ENCODE measurements around the gene PEX14. TPM values are rescaled to one million over a fixed set of nuclear protein-coding genes. Genes with fewer than 3 reads are reported as not detected.

Gene PEX14
- total and polyA plus RNA-seq, 10 of the 15 experiments (the other 5 are each of a cell fraction or from before 2014, with no cell fraction given) = 1.4 to 23.2 (median 12.0) TPM

DNA sequence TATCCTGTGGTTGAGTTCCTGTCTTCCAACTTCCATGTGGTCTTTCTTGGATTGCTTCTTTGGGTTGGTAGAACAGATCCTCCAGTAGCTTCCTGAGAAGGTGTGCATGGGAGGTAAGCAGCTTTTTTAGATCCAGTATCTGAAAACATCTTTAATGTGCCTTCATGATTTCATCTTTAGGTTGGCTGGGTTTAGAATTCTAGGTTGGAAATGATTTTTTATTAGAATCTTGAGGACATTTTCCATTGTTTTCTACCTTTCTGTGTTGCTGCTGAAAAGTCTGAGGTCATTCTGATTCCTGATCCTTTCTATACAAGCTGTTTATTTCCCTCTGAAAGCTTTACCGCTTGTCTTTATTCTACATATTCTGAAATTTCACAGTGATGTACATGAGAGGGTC, 94.8 kb downstream of the PEX14 start:
- Histone ChIP-seq H3K27me3 (replicated peaks in 1 of 2; ENCODE audit: control insufficient read depth in 2 of 2, insufficient read depth in 2 of 2, low read length in 1 of 2) (no peaks in the 10 kb centered on the region), H2AFZ (ENCODE audit: control insufficient read depth, low read depth, low read length) (no peak overlapping the region), H3K9ac (ENCODE audit: control insufficient read depth, insufficient read depth, low read length) (no peak overlapping the region), H3K4me1 (ENCODE audit: control insufficient read depth, insufficient read depth, low read length) (no peaks in the 10 kb centered on the region), H3K79me2 (ENCODE audit: control insufficient read depth, insufficient read depth, low read length) (no peaks in the 10 kb centered on the region), H3K27ac (ENCODE audit: control insufficient read depth, insufficient read depth) (no peak overlapping the region), H3K9me3 (replicated peaks; ENCODE audit: control insufficient read depth, insufficient read depth, low read length) (no peaks in the 10 kb centered on the region; the same call in 2 of the 3 replicates), H3K4me3 (no peak overlapping the region), H3K4me2 (ENCODE audit: control insufficient read depth, insufficient read depth) (no peak overlapping the region), H3K36me3 (ENCODE audit: control insufficient read depth in 2 of 2, insufficient read depth in 2 of 2, low read length in 1 of 2) (no peaks in the 10 kb centered on the region; a peak in 1 of 4 replicates), H4K20me1 (ENCODE audit: control insufficient read depth, insufficient read depth) (no peaks in the 10 kb centered on the region)
- DNase-seq (ENCODE audit: low read depth, low spot score) (no peak), FAIRE-seq (no peak), ATAC-seq (no peak)
- ChIA-PET SMC1A (ENCODE audit: uncharacterized antibody, unreplicated experiment) (no interaction called here), RAD21 (ENCODE audit: unreplicated experiment) (no interaction called here), POLR2A (no interaction called here), CTCF (interaction anchor here (1.0 kb wide), 1 partner anchor 62 kb away, joined by 3 read pairs; no protein-coding TSS in a partner anchor)
- intact Hi-C loops (cut with micrococcal nuclease; ENCODE audit: unreplicated experiment) = no loop called here
- TF ChIP-seq POU2F2 (IDR thresholded peaks at IDR 0.05; ENCODE audit: borderline replicate concordance, low read depth, low read length) (no peak), SMC3 (IDR thresholded peaks at IDR 0.05; ENCODE audit: borderline replicate concordance, low read length) (no peak), EGR1 (IDR thresholded peaks at IDR 0.05; ENCODE audit: borderline replicate concordance in 1 of 2, low read depth in 2 of 2, low read length in 2 of 2) (no peak), JUND (IDR thresholded peaks at IDR 0.05; ENCODE audit: low read depth, low read length) (no peak), NR2F1 (conservative IDR thresholded peaks at IDR 0.05) (no peak), MTA2 (IDR thresholded peaks at IDR 0.05; ENCODE audit: low read depth) (no peak), SP1 (IDR thresholded peaks at IDR 0.05; ENCODE audit: low read depth, low read length) (no peak), KLF5 (IDR thresholded peaks at IDR 0.05; ENCODE audit: partially characterized antibody) (no peak), STAT1 (conservative IDR thresholded peaks at IDR 0.05) (no peak), TCF3 (IDR thresholded peaks at IDR 0.05; ENCODE audit: borderline replicate concordance, insufficient read depth, low read depth, low read length) (no peak), RCOR1 (conservative IDR thresholded peaks at IDR 0.05; ENCODE audit: low read depth, low read length) (no peak), GABPA (IDR thresholded peaks at IDR 0.05; ENCODE audit: low read depth) (no peak), FOXK2 (IDR thresholded peaks at IDR 0.05) (no peak), NFIC (IDR thresholded peaks at IDR 0.05; ENCODE audit: low read depth, low read length) (no peak), RUNX3 (IDR thresholded peaks at IDR 0.05; ENCODE audit: low read length) (no peak), CBFB (IDR thresholded peaks at IDR 0.05; ENCODE audit: low read depth) (no peak), HDAC2 (IDR thresholded peaks at IDR 0.05) (no peak), DPF2 (IDR thresholded peaks at IDR 0.05) (no peak), BCL11A (IDR thresholded peaks at IDR 0.05; ENCODE audit: low read depth, low read length) (no peak)
- TF ChIP-seq, protein P1, sequence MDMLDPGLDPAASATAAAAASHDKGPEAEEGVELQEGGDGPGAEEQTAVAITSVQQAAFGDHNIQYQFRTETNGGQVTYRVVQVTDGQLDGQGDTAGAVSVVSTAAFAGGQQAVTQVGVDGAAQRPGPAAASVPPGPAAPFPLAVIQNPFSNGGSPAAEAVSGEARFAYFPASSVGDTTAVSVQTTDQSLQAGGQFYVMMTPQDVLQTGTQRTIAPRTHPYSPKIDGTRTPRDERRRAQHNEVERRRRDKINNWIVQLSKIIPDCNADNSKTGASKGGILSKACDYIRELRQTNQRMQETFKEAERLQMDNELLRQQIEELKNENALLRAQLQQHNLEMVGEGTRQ (IDR thresholded peaks at IDR 0.05; ENCODE audit: borderline replicate concordance, low read depth, low read length) = no peak
- in situ Hi-C loops (cut with MboI) = no loop called here
- WGBS (ENCODE audit: insufficient coverage, insufficient replicate concordance, low lambda C conversion rate, missing lambda C conversion rate) = 90% methylated on average over 1 of the region's 1 CpG
- BruUV-seq (replicated peaks) = no TSS peak
